ENCODE measurements around the gene ASCC3.

Gene ASCC3

DNA sequence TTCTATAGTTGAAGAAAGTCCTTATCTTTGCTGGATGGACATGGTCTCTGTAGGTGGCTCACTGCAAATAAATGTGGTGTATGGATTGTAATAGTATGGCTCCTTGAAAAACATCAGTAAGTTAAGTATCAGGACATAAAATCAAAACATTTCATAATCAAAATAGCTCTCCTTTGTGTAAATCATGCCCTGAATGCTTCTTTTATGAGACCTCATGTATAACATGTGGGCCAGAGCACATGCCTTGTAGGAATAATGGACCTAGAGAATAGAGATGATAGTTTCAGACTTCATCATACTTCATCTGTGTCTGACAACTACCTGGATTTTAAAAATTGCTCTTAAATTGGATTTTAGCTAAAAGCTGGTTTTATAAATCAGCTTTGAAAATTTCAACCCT is 159.9 kb downstream of the ASCC3 start:
- DNase-seq: no peak

GRCh38 chr6:100719883-100720682 is 161.0 kb downstream of the ASCC3 start:
- peak; percentile 4 for DNase-seq

GRCh38 chr6:100712997-100713396 is 168.1 kb downstream of the ASCC3 start:
- DNase-seq: no peak

DNA sequence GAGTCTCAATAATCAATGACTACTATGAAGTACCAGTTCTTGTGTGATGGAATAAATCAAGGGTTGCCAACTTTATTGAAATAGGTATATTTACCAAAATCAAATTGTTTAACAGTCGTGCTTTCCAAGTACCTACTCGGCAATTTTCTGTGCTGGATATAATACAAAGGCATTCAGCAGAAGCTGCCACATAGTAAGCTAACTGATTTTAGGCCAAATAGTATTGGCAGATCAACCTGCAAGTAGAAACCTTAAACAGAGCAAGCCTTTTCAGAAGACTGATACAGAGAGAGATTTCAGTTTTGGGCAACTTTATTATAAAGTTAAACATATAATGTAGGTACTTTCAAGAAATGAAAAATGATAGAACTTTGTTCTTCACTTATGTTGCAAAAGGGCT is 174.6 kb downstream of the ASCC3 start:
- no peak for DNase-seq

- no peak for DNase-seq
Observed at GRCh38 chr6:100704961-100705360, 176.2 kb downstream of the ASCC3 start.

- no peak for DNase-seq
Observed at GRCh38 chr6:100701728-100702127, 179.4 kb downstream of the ASCC3 start.

DNA sequence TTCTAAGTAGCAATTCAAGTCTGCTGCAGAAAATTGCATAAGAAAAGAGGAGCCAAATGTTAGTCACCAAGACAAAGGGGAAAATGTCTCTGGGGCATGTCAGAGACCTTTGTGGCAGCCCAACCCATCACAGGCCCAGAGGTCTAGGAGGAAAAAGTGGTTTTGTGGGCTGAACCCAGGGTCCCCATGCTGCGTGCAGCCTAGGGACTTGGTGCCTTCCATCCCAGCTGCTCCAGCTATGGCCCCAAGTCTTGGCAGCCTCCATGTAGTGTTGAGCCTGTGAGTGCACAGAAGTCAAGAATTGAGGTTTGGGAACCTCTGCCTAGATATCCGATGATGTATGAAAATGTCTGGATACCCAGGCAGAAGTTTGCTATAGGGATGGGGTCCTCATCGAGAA is 181.1 kb downstream of the ASCC3 start:
- DNase-seq: no peak

DNA sequence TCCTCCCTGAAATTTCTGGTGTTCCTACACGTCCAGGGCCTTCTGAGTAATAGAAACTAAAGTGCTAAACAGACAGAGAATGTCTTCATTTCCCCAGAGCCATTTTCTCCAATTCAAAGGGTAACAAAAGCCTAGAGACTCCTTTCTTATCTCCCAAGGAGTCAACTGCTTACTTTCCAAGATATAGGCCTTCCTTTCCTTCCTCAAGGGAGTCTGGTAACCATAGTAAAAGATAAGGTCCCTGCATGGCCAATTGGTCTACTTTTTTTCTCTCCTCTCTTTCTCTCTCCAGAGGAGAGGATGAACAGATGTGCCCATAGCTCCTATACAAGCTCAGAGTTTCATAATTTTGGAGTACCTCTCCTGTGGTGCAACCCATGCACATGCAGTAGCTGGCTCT is 185.7 kb downstream of the ASCC3 start:
- no peak for DNase-seq

DNA sequence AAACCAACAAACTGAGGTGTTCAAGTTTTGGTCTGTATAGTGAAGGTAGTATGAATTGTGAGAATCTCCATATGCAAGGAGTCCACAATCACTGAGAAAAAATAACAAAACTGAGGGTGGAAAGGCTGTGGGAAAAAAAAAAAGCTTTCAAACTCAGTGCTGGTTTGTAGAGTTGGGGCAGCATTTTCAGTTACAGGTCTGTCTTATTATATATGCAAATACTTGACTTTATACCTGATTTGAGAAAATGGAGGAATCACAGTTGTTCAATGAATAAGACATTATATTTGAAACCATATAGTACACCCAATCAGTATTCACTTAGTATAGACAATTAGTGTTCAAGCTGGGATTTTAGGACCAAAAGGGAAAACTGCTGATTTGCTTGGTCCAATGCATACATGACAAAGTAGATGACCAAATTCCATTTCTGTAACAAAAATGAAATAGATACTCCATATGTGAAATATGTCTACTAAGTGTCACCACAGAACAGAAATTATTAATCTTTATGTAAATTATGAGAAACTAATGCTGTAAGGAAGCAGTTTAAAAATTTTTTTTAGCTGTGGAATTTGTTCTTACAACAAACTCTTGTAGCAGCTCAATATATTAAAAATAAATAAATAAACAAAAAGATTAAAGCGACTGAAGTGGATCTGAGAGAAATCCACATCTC is 187.7 kb downstream of the ASCC3 start:
- no peak for DNase-seq

GRCh38 chr6:100691972-100692371 is 189.2 kb downstream of the ASCC3 start:
- no peak for DNase-seq

DNA sequence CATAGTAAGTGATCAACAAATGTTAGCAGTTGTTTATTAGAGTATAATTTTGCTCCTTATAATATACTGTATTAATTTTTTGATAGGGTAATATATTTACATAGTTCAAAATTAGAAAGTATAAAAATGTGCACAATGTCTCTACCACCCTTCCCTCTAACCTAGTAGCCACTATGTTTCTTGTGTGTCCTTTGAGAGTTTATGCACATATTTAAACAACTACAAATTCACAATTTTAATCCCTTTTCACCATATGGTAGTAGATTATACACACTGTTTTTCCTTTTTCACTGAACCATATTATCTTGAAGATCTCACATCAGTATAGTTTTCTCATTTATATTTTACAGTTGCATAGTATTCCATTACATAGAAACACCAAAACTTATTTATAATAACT is 194.9 kb downstream of the ASCC3 start:
- no peak for DNase-seq

DNA sequence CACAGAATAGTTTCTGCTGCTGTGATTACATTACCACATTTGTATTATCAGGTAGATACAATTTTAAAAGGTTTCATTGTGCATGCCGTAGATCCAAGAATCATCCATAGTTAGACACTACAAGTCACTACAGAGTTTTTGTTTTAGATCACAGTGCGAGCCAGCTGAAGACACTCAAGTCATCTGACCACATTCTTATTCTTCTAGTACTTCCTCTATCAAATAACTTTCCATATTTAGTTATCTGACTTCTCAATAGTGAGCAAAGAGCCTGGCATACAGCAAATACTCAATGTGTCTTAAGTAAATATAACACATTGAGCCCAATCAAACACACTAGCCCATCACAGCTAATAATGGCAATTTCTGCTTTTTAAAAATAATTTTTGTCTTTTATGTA is 195.4 kb downstream of the ASCC3 start:
- no peak for DNase-seq

- DNase-seq: no peak
Observed at GRCh38 chr6:100680163-100680562, 201.0 kb downstream of the ASCC3 start.

GRCh38 chr6:100678027-100678426 is 203.1 kb downstream of the ASCC3 start:
- DNase-seq: no peak

DNA sequence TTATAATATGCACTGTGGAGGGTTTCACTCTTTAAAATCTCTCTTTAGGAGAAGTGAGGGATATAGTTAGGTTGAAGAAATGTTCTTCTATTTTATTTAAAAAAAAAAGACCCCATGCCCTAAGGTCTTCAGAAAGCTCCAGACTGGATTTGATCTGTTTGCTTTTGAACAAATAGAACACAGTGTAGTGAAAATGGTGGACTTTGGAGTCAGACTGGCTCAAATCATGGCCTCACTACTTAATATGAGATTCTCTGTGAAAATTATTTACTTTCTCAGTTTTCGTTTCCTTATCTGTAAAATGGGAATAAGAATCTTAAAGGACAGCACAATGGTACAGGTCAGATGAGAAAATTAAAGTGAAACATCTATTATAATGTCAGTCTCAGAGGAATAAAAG is 203.9 kb downstream of the ASCC3 start:
- no peak for DNase-seq

DNA sequence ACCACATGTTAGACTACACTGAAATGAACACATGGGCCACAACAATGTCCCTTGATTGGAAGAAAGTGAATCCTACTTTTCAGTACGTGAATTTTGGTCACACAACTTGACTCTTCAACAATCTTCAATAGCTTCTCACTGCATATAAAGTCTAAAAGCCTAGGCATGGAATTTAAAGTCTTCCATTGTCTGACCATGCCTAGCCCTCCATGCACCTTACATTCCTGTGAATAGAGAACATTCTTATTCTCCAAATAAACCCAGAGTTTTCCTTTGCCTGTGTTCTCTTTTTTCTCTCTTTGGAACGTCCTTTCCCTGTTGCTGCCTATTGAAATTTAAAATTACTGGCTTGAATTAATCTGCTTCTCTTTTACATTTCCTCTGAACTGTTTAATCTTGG is 207.5 kb downstream of the ASCC3 start:
- no peak for DNase-seq

GRCh38 chr6:100671740-100672139 is 209.4 kb downstream of the ASCC3 start:
- DNase-seq: no peak

DNA sequence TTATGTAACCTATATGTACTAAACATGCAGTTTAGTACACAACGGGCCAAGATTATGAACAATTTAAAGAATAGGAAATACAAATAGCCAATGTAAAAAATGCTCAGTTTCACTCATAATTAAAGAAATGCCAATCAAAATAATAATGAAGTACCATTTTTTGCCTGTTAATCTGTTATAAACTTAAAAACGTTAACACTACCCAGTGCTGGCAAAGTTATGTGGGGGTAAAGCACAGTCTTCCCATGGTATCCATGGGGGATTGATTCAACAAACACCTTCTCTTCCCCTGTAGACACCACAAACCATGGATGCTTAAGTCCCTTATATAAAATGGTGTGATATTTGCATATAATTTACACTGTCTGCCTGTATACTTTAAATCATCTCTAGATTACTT is 211.1 kb downstream of the ASCC3 start:
- DNase-seq: no peak

DNA sequence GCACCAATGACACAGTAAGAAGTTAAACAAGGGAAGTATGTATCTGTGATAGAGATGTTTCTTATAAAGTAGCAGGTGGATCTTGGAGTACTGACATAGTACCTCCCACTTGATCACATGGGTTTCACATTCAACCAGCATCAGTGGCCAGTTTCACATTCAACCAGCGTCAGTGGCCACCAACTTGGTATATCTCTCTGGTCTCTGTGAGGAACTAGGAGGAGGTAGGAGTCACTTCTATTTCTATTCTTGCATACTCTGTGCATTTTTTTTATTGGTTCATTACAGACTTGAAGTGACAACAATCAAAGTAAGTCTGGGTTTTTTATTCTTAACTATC is 216.1 kb downstream of the ASCC3 start:
- DNase-seq: no peak

- no peak for DNase-seq
Observed at GRCh38 chr6:100664274-100665040, 216.7 kb downstream of the ASCC3 start.

DNA sequence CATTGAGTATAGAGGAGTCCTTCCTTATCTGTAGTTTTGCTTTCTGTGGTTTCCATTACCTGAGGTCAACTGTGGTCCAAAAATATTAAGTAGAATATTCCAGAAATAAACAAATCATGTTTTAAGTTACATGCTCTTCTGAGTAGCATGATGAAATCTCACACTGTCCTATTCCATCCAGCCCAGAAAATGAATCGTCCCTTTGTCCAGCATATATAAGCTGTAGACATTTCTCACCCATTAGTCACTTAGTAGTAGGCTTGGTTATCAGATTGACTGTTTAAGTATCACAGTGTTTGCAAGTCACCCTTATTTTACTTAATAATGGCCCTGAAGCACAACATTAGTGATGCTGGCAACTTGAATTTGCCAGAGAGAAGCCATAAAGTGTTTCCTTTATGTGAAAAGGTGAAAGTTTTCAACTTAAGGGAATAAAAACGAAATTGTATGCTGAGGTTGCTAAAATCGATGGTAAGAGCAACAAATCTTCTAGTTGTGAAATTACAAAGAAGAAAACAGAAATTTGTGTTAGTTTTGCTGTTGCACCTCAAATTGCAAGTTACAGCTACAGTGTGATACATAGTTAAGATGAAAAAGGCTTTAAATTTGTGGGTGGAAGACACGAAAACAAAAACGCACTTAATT is 217.8 kb downstream of the ASCC3 start:
- DNase-seq: no peak

DNA sequence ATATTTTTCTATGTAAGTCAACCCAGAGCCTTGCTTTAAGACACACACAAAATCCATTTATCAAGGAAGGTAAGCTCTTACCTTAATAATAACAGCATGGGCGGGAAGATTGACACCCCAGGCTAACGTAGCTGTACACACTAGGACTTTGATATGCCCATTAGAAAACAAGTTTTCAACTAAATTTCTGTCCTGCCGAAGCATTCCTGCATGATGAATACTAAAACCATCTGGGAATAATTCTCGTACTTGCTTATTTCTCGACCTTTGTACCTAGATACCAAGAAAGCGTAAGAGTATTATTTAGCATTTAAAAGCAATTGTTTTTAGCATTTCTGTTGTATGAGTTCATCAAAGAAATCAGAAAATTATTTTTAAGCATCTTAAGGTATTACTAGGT is 218.9 kb downstream of the ASCC3 start:
- no peak for DNase-seq

- DNase-seq: no peak
Observed at GRCh38 chr6:100658486-100658885, 222.6 kb downstream of the ASCC3 start.
